OCI-LY3 (cell line): ENCODE results near the gene DIP2C.

Experiments
- H2AFZ ChIP-seq: fragments of 200-600, 300-600 bp; shearing (Covaris generic); 2 replicates; pipeline ENCODE4 v1.6.0; 2014; ENCODE audit warnings: antibody characterized with exemption, low read depth, low read length
- H3K27ac ChIP-seq: fragments of 200-600, 300-600 bp; sonication (generic); 2 replicates; pipeline ENCODE4 v1.5.1; 2014; ENCODE audit warnings: mild to moderate bottlenecking, low read length, moderate library complexity, mixed read lengths
- H3K27me3 ChIP-seq: fragments of 200-600, 300-600 bp; sonication (generic); 2 replicates; pipeline ENCODE4 v1.6.1; 2014; ENCODE audit warnings: low read depth, low read length, mixed read lengths
- H3K36me3 ChIP-seq: fragments of 200-600, 300-600 bp; sonication (generic); replicated peaks from 2 replicates; pipeline ENCODE3; 2014; ENCODE audit warnings: low read depth, low read length, mixed read lengths
- H3K4me1 ChIP-seq: fragments of 300-600, 200-600 bp; sonication (generic); 2 replicates; pipeline ENCODE4 v1.6.1; 2014; ENCODE audit warnings: low read length, mixed read lengths
- H3K4me2 ChIP-seq: fragments of 200-600, 300-600 bp; sonication (generic); 2 replicates; pipeline ENCODE4 v1.6.1; 2014; ENCODE audit warnings: low read length, mixed read lengths
- H3K4me3 ChIP-seq: fragments of 300-600, 200-600 bp; sonication (generic); 2 replicates; pipeline ENCODE4 v1.5.1; 2014; ENCODE audit warnings: antibody characterized with exemption, mild to moderate bottlenecking, low read length, moderate library complexity
- H3K79me2 ChIP-seq: fragments of 300-600, 200-600 bp; shearing (Covaris generic); 2 replicates; pipeline ENCODE4 v1.6.1; 2014; ENCODE audit warnings: mild to moderate bottlenecking, low read length, mixed read lengths
- H3K9ac ChIP-seq: fragments of 300-600, 200-600 bp; shearing (Covaris generic); 2 replicates; pipeline ENCODE4 v1.6.0; 2014; ENCODE audit warnings: mild to moderate bottlenecking, low read length, moderate library complexity
- H3K9me3 ChIP-seq: fragments of 200-600, 300-600 bp; shearing (Covaris generic); 2 replicates; pipeline ENCODE4 v1.6.1; 2014; ENCODE audit warnings: low read length, mixed read lengths; ENCODE audit not compliant: insufficient read depth
- H4K20me1 ChIP-seq: fragments of 200-600, 300-600 bp; sonication (generic); 2 replicates; pipeline ENCODE4 v1.6.1; 2016; ENCODE audit warnings: low read length, mixed read lengths; ENCODE audit not compliant: insufficient read depth
- EZH2phosphoT487 ChIP-seq: fragments of 200-600 bp; shearing (Covaris generic); IDR thresholded peaks from 2 replicates; pipeline ENCODE4 v1.6.1; 2018; ENCODE audit warnings: antibody characterized with exemption, mixed run types, low read depth
- TF ChIP-seq, protein P1 (sequence below): fragments of 200-600, 300-600 bp; sonication (generic); IDR thresholded peaks from 2 replicates; pipeline ENCODE4 v1.5.1; 2014; ENCODE audit warnings: antibody characterized with exemption, low read length, low read depth

The DIP2C gene

DNA sequence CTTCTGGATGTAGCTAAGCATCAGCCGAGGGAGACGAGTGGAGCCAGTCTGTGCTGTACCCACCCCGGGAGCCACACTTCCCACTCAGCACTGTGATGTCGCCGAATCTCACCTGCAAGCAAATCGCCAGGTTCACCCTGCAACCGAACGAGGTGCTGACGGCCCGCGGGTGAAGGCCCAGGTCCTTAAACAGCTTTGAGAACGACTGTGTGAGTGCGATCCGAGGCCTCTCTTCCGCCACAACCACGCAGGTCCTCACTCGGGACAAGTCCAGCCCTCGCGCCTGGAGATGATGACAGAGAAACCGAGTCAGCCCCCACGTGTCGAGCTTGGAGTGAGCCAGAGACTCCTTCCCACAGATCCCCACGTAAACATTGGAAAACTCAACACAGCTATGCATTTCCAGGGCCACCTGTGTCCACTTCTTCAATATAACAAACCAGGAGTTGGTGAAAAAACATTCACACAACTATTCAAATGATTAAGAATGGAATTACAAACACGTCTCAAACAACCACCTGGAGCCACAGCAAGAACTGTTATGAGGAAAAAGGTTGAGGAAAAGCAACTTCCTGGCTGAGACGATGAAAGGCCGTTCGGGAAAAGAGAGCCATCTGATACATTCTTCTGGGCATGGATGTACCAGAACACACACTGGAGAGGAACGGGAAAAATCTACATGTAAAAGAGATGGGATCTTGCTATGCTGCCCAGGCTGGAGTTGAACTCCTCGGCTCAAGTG is 362.4 kb downstream of the DIP2C start:
- H3K36me3 ChIP-seq: no peaks in the 10 kb centered on the region
- peaks cover 3% of the 10 kb centered on the region for H3K27me3 ChIP-seq
- TF ChIP-seq, protein P1, sequence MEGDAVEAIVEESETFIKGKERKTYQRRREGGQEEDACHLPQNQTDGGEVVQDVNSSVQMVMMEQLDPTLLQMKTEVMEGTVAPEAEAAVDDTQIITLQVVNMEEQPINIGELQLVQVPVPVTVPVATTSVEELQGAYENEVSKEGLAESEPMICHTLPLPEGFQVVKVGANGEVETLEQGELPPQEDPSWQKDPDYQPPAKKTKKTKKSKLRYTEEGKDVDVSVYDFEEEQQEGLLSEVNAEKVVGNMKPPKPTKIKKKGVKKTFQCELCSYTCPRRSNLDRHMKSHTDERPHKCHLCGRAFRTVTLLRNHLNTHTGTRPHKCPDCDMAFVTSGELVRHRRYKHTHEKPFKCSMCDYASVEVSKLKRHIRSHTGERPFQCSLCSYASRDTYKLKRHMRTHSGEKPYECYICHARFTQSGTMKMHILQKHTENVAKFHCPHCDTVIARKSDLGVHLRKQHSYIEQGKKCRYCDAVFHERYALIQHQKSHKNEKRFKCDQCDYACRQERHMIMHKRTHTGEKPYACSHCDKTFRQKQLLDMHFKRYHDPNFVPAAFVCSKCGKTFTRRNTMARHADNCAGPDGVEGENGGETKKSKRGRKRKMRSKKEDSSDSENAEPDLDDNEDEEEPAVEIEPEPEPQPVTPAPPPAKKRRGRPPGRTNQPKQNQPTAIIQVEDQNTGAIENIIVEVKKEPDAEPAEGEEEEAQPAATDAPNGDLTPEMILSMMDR: no peak
- no peak for TF ChIP-seq EZH2phosphoT487
- no peaks in the 10 kb centered on the region for H3K79me2 ChIP-seq
- no peak overlapping the region for H3K4me2 ChIP-seq
- H3K27ac ChIP-seq: no peak overlapping the region
- H2AFZ ChIP-seq: no peak overlapping the region
- no peaks in the 10 kb centered on the region for H3K9me3 ChIP-seq
- H3K4me3 ChIP-seq: no peak overlapping the region
- no peaks in the 10 kb centered on the region for H4K20me1 ChIP-seq
- H3K4me1 ChIP-seq: peaks cover 34% of the 10 kb centered on the region
- H3K9ac ChIP-seq: no peak overlapping the region

GRCh38 chr10:326350-326749 is 363.1 kb downstream of the DIP2C start:
- no peaks in the 10 kb centered on the region for H3K9me3 ChIP-seq
- no peaks in the 10 kb centered on the region for H3K36me3 ChIP-seq
- H4K20me1 ChIP-seq: no peaks in the 10 kb centered on the region
- TF ChIP-seq, protein P1: no peak
- no peak for TF ChIP-seq EZH2phosphoT487
- no peak overlapping the region for H2AFZ ChIP-seq
- no peaks in the 10 kb centered on the region for H3K79me2 ChIP-seq
- no peak overlapping the region for H3K4me3 ChIP-seq
- H3K27me3 ChIP-seq: peaks cover 3% of the 10 kb centered on the region
- no peak overlapping the region for H3K4me2 ChIP-seq
- H3K4me1 ChIP-seq: peaks cover 34% of the 10 kb centered on the region
- no peak overlapping the region for H3K9ac ChIP-seq
- H3K27ac ChIP-seq: no peak overlapping the region

DNA sequence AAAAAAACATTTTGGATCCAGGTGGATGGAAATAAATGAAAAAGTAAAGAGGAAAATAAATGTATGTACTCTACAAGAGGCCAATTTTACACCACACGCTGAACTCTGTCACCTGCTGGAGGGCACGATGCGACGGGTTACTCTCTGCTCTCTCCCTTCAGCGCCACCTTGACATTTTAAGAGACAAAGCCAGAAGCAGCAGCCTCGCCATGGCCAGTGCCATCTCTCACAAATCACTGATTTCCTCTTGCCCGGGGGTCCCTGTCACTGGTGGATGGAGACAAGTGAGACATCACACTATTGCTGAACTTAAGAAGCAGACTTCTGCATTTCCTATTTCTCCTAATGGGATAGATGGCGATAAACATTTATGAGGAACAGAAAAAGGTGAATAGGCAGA is 364.2 kb downstream of the DIP2C start:
- Histone ChIP-seq H3K27me3 (peaks cover 3% of the 10 kb centered on the region), H3K4me3 (peak overlapping the region; percentile 71), H3K4me1 (peaks cover 33% of the 10 kb centered on the region), H3K4me2 (peak overlapping the region; percentile 99), H4K20me1 (no peaks in the 10 kb centered on the region), H3K9ac (peak overlapping the region; percentile 26; the same call in 1 of the 2 replicates), H3K36me3 (no peaks in the 10 kb centered on the region), H3K27ac (no peak overlapping the region), H3K9me3 (no peaks in the 10 kb centered on the region), H3K79me2 (no peaks in the 10 kb centered on the region), H2AFZ (peak overlapping the region; percentile 74; the same call in 1 of the 2 replicates)
- TF ChIP-seq, protein P1: peak; percentile 24; the same call in 1 of the 2 replicates
- TF ChIP-seq EZH2phosphoT487: no peak

- Histone ChIP-seq H3K27ac (peak overlapping the region; percentile 40), H3K36me3 (no peaks in the 10 kb centered on the region), H3K4me2 (peak overlapping the region; percentile 99), H3K4me3 (peak overlapping the region; percentile 71), H3K27me3 (peaks cover 3% of the 10 kb centered on the region), H3K9me3 (no peaks in the 10 kb centered on the region), H4K20me1 (no peaks in the 10 kb centered on the region), H2AFZ (peak overlapping the region; percentile 54; the same call in 1 of the 2 replicates), H3K4me1 (peaks cover 27% of the 10 kb centered on the region), H3K9ac (peak overlapping the region; percentile 24; the same call in 1 of the 2 replicates), H3K79me2 (no peaks in the 10 kb centered on the region)
- TF ChIP-seq, protein P1: no peak
- TF ChIP-seq EZH2phosphoT487: no peak
These were observed 364.9 kb downstream of the DIP2C start for GRCh38 chr10:324593-324992.
